ENCODE results near the gene RNF32.
"Not testable (repeated sequence)": the region's sequence is repeated elsewhere in the genome, so short reads cannot be mapped to it uniquely, and the experiment has no call there.

Gene RNF32

DNA sequence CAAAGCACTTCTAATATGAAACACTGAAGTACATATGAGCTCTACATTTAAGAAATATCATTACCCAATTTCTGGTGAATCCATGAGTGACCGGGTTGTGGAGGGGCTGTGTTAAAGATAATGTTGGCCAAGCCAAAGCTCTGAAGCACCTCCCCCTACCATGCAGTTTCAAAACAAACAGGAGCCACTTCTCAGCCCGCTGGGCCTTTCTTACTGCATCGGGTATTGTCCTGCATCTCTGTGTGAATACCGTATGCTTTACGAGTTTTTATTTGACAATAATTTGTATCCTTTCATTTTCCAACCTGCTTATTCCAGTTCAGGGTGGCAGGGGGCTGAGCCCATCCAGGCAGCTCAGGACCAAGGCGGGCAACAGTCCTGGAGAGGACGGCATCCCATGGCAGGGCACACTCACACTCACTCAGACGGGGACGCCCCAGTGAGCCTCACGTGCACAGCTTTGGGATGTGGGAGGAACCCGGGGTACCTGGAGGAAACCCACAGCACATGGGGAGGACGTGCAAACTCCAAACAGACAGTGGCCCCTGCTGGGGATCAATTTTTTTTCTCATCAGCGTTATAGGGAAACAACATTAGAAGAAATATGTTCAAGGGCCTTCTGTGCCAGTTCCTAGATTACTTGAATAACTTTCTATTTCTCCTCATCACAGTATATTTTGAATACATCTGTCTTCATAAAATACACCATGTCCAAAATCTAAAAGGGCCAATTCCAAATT, 1.9 kb downstream of the RNF32 start:
- DNase-seq: no peak

- not testable (repeated sequence) for DNase-seq
Observed at GRCh38 chr7:156647330-156647729, 6.8 kb downstream of the RNF32 start.

DNA sequence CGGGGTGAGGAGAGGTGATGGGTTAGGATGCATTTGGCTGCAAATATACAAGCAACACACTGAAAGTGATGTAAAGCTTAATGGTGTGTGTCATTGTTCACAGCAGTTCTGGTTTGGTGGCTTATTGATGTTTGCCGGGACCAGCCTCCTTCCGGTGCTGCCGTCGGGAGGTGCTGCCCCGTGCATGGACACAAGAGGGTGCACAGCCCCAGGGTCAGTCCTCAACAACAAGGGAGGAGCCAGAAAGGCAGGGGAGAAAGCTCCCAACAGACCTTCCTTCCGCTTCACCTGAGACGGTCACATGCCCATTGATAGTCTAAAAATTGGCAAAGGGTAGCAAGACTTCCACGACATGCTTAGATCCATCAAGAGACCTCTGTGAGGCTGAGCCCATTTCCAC, 9.5 kb downstream of the RNF32 start:
- no peak for DNase-seq

- no peak for DNase-seq
Observed at GRCh38 chr7:156651474-156651873, 10.9 kb downstream of the RNF32 start.

DNA sequence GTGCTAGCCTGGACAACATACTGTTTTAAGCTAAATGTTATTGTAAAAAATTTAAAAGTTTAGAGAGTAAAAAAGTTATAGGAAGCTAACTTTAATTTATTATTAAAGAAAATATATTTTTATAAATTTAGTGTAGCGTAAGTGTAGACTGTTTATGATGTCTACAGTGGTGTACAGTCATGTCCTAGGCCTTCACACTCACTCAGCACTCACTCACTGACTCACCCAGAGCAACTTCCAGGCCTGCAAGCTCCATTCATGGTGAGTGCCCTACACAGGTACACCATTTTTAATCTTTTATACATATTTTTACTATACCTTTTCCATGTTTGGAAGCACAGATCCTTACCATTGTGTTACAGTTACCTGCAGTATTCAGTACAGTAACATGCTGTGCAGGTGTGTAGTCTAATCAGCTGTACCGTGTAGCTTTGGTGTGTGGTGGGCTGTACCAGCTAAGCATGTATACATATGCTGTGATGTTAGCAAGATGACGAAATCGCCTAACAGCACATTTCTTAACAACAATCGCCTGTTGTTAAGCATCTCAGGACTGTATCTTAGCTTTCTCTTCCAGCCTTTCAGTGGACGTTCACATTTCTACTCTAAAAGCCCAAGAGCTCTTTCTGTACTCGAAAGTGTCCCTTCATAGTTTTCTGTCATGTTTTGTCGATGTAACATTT, 12.5 kb downstream of the RNF32 start:
- DNase-seq: no peak

DNA sequence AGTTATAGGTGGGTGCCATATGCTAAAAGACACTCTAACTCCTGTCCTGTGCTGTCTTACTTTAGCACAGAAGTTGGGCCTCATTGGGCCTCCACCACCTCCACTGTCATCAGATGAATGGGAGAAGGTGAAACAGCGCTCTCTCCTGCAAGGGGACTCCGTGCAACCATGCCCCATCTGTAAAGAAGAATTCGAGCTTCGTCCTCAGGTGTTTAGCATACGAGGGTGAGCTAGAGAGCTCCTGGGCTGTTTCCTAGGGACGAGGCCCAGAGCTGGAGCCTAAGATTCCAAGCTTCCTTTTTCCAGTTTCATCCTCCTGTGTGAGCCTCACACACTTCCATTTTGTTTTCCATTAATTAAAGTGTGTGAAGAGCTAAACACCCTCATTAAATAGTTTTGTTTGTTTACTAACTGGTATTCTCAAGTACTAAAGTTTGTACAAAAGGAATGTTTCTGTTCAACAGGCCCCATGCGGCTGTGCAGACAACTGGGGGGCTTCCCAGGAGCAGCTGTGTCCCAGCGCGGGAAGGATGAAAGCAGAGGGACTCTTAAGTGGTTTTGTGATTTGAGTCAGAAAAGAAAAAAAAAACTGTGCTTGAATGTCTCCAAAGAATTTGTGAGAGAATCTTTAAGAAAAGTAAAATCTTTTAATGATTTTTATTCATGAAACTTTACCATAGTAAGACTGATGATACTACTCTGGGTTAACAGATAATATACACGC, 14.1 kb downstream of the RNF32 start:
- no peak for DNase-seq

- no peak for DNase-seq
Observed at GRCh38 chr7:156655251-156655650, 14.7 kb downstream of the RNF32 start.

GRCh38 chr7:156655983-156656382, 15.4 kb downstream of the RNF32 start:
- DNase-seq: no peak

DNA sequence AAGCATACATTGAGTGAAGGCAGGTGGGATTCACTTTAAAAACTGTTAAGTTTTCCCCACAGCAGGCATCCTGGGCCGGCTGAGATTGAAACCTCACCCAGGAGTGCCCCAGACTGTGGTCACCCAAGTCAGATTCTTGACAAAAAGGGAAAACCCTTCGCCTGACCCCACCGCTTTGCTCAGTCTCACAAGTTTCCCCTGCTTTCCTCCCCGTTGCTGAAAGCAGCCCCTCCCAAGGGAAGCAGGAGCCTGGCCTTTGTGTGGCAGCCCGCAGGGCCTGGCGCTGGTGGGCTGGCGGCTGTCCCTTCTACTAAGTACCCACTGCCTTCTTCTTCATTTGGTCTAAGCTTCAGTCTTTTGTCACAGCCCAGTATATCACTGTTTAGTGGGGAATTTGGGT, 16.0 kb downstream of the RNF32 start:
- no peak for DNase-seq

- DNase-seq: no peak
Observed at GRCh38 chr7:156657681-156658080, 17.1 kb downstream of the RNF32 start.

DNA sequence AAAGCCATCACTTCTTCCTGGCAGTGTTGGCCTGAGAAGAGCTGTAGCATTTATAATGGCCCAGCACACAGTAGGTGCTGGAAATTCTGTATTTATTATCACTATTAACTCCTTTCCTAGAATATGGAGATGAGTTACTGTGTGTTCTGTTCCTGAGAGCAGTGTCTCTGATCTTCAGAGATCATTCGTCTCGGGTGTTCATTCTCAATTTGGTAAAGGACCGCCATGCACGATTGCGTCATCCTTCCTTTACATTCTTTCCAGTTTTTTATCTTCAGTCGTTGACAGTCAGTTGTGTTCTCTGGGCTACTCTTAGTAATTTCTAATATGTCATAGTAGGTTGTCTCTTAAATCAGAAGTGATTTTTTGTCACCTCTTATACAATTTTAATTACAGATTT, 18.6 kb downstream of the RNF32 start:
- no peak for DNase-seq

- DNase-seq: no peak
Observed at GRCh38 chr7:156659961-156660360, 19.4 kb downstream of the RNF32 start.

- no peak for DNase-seq
Observed at GRCh38 chr7:156661637-156662036, 21.1 kb downstream of the RNF32 start.

DNA sequence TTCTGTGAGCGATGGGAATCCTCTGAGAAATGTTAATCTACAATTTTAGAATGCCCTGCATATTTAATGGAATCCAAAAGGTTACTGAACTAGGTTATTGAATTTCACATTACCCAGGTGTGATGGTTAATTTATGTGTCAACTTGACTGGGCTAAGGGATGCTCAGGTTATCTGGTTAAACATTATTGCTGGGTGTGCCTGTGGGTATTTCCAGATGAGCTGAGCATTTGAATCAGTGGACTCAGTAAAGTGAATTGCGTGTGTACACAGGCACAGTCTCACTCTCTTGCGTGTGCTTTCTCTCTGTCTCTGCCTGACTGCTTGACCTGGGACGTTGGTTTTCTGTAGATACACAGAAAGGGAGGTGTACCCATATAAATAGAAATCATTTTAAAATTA, 21.7 kb downstream of the RNF32 start:
- DNase-seq: no peak

- no peak for DNase-seq
Observed at GRCh38 chr7:156665101-156665500, 24.5 kb downstream of the RNF32 start.

- DNase-seq: no peak
Observed at GRCh38 chr7:156666368-156667109, 26.0 kb downstream of the RNF32 start.

GRCh38 chr7:156667110-156667426, 26.5 kb downstream of the RNF32 start:
- DNase-seq: no peak

DNA sequence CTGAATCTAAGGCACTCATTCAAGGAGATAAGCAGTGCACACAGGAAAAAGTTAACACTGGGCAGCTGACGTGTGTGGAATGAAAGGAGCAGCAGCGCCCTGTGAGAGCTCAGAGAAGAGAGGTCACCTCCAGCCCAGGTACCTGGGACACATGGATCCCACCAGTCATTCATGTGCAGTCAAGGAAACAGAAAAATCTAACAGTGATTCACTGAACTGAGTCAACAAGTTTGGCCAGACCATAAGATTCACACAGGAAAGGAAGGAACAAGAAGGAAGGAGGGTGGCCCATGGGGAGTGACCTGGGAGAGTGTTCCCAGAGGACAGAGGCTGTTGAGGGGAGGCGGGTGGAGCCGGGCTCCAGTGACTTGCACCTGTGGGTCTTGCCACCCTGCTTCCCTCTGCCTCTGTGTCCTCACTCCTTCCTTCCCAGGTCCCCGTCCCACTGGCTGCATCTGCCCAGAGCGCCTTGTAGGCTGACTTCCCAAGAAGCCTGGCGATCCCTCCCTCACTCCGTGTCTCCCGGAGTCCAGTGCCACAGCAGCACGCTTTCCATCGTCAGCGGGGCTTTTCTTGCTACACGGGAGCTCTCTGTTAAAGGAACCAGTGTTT, 27.7 kb downstream of the RNF32 start:
- no peak for DNase-seq

DNA sequence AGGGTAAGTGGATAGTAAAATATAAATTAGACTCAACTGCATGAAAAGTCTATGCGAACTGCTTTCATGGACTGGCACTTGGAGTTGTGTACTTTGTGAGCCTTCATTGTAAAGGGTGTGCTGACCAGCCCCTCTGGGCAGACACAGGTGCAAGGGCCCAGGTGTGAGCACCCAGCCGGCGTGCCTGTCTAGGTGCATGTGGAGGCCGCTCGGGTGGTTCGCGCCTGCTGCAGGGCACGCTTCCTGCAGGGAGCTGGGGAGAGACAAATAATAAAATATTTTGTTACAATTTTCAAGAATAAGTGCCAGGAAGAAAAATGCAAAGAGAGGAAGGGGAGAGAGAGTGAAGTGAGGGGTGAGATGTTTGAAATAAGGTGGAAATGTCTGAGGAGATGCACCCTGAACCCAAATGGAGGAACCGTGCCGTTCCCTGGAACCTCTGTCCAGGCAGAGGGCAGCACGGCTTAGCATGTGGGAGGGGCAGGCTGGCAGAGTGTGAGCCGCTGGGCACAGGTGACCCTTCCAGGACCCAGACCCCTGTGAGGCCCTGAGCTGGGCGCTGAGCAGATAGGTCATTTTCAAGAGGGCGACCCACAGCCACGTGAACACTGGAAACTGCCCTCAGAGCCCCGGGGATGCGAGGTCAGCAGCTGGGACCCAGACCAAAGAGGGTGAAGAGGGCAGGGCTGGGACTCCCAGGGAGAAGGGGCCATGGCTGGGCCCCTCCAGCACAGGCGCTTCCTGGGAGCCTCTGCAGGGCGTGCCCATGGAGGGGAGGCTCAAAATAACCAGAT, 28.7 kb downstream of the RNF32 start:
- no peak for DNase-seq

- DNase-seq: no peak
Observed at GRCh38 chr7:156673454-156673853, 32.9 kb downstream of the RNF32 start.

DNA sequence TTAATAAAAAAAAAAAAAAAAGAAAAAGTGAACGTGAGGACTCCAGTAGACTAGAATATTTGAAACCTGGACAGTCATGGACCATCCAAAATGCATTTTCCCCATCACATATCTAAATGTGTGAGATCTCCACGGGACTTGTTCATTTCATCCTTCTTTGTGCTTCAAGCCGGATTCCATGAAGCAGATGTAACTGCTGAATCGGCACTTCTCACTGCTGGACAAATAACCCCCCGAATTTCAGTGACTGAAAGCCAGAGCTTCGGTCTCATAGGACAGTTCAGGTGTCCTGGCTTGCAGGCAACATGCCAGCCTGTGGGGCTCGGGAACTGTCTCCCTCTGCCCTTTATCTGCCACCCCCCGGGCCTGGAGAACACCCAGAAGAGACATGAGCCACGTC, 33.3 kb downstream of the RNF32 start:
- no peak for DNase-seq

DNA sequence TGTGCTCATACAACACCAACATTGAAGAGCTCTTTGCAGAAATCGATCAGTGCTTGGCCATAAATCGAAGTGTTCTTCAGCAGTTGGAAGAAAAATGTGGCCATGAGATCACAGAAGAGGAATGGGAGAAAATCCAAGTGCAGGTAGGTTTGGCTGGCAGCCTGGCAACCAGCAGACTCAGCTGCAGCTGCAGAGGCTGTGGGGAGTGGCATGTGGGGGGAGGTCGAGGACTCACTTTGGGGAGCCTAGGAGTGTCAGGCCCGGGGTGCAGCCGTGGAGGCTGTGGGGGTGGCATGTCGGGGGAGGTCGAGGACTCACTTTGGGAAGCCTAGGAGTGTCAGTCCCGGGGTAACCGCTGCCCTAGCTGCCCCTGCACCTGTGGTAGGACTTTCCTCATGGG, 35.1 kb downstream of the RNF32 start:
- DNase-seq: no peak
